GM23338 (cell line): Measurements from ENCODE around the gene UBE2QL1. TPM values are rescaled to one million over a fixed set of nuclear protein-coding genes. Genes with fewer than 3 reads are reported as not detected.

Source experiments
- ATAC-seq: fragments of 200-7000 bp; cut with Tn5 transposase; 3 replicates; pipeline ENCODE4 v1.9.1; 2020
- DNase-seq: peaks from one replicate; pipeline ENCODE4 v3.0.0-alpha.2; 2015; ENCODE audit warnings: low spot score
- H2AFZ ChIP-seq: fragments of 200-600 bp; sonication (generic); 2 replicates; pipeline ENCODE4 v1.8.0; 2016; ENCODE audit warnings: antibody characterized with exemption, mild to moderate bottlenecking, moderate library complexity
- H3F3A ChIP-seq: fragments of 200-600 bp; sonication (generic); replicated peaks from 2 replicates; pipeline ENCODE4 v1.8.0; 2017; ENCODE audit warnings: antibody characterized with exemption, mixed run types, low read depth
- H3K27ac ChIP-seq: fragments of 200-600 bp; sonication (generic); 2 replicates; pipeline ENCODE4 v1.6.1; 2016; ENCODE audit warnings: low read depth
- H3K27me3 ChIP-seq: fragments of 200-600 bp; sonication (generic); 2 replicates; pipeline ENCODE4 v1.8.0; 2016; ENCODE audit warnings: mild to moderate bottlenecking, mixed run types, moderate library complexity; ENCODE audit not compliant: insufficient read depth
- H3K36me3 ChIP-seq: fragments of 200-600 bp; sonication (generic); 2 replicates; pipeline ENCODE4 v1.8.0; 2016; ENCODE audit warnings: mild to moderate bottlenecking; ENCODE audit not compliant: insufficient read depth
- H3K4me1 ChIP-seq: fragments of 200-600 bp; sonication (generic); 2 replicates; pipeline ENCODE4 v1.8.0; 2016; ENCODE audit warnings: mild to moderate bottlenecking, moderate library complexity; ENCODE audit not compliant: insufficient read depth
- H3K4me2 ChIP-seq: fragments of 200-600 bp; sonication (generic); 2 replicates; pipeline ENCODE4 v1.7.1; 2017; ENCODE audit warnings: mixed run types
- H3K4me3 ChIP-seq: fragments of 200-600 bp; sonication (generic); 2 replicates; pipeline ENCODE4 v1.6.1; 2016; ENCODE audit warnings: mixed run types
- H3K79me2 ChIP-seq: fragments of 200-600 bp; sonication (generic); replicated peaks from 2 replicates; pipeline ENCODE4 v1.8.0; 2017; ENCODE audit warnings: mild to moderate bottlenecking; ENCODE audit not compliant: insufficient read depth
- H3K9me2 ChIP-seq: fragments of 200-600 bp; sonication (generic); 2 replicates; pipeline ENCODE4 v1.8.0; 2017; ENCODE audit not compliant: insufficient read depth
- H4K20me1 ChIP-seq: fragments of 200-600 bp; sonication (generic); replicated peaks from 2 replicates; pipeline ENCODE4 v1.8.0; 2017; ENCODE audit warnings: mild to moderate bottlenecking; ENCODE audit not compliant: insufficient read depth
- H3K27ac Mint-ChIP-seq: 2 replicates; pipeline ENCODE4 v1.8.0; 2020; ENCODE audit warnings: inconsistent platforms, mild to moderate bottlenecking, moderate library complexity, mixed read lengths
- H3K27me3 Mint-ChIP-seq: 3 replicates; pipeline ENCODE4 v1.8.0; 2022; ENCODE audit warnings: low read depth, mild to moderate bottlenecking, moderate library complexity, mixed read lengths, inconsistent platforms; ENCODE audit not compliant: insufficient read depth, poor library complexity
- H3K36me3 Mint-ChIP-seq: 3 replicates; pipeline ENCODE4 v1.8.0; 2021; ENCODE audit warnings: low read depth, mild to moderate bottlenecking, inconsistent platforms, moderate library complexity, mixed read lengths
- H3K4me1 Mint-ChIP-seq: 3 replicates; pipeline ENCODE4 v1.8.0; 2020; ENCODE audit warnings: mild to moderate bottlenecking, inconsistent platforms, mixed read lengths
- H3K4me3 Mint-ChIP-seq: 3 replicates; pipeline ENCODE4 v1.8.0; 2021; ENCODE audit warnings: moderate library complexity, mild to moderate bottlenecking, inconsistent platforms, mixed read lengths
- H3K9me3 Mint-ChIP-seq: 3 replicates; pipeline ENCODE4 v1.8.0; 2020; ENCODE audit warnings: moderate library complexity, mild to moderate bottlenecking, inconsistent platforms, mixed read lengths
- CREB1 ChIP-seq: fragments of 250-450 bp; sonication (Bioruptor Pico); IDR thresholded peaks from 2 replicates; pipeline ENCODE4 v1.5.0; 2020; ENCODE audit warnings: low read depth, mild to moderate bottlenecking, moderate library complexity
- STAT1 ChIP-seq: IDR thresholded peaks from one replicate; pipeline ENCODE4 v1.6.1; 2016; ENCODE audit warnings: antibody characterized with exemption; ENCODE audit not compliant: unreplicated experiment
- ZNF114 ChIP-seq: fragments of 250-450 bp; sonication (Bioruptor Pico); IDR thresholded peaks from 2 replicates; pipeline ENCODE4 v1.5.0; 2020; ENCODE audit warnings: mild to moderate bottlenecking, moderate library complexity
- ZNF331 ChIP-seq: fragments of 250-450 bp; sonication (Bioruptor Pico); IDR thresholded peaks from 2 replicates; pipeline ENCODE4 v1.5.0; 2020; ENCODE audit warnings: low read depth, mild to moderate bottlenecking, moderate library complexity
- polyA plus RNA-seq: library from polyadenylated mRNA; unstranded; fragments of >200 nt; fragmentation: Nextera tagmentation; extraction: Ambion mirVana; gene quantifications from 2 replicates; pipeline ENCODE4 v1.2.1, GENCODE V29; 2016
- total RNA-seq: library from RNA; depleted of rRNA; stranded (reverse); fragments of >200 nt; shearing (Covaris generic); gene quantifications from 2 replicates; pipeline ENCODE4 v1.2.3, GENCODE V29; 2014
- TF ChIP-seq, protein P1 (sequence below): IDR thresholded peaks from one replicate; pipeline ENCODE4 v1.6.1; 2018; ENCODE audit warnings: antibody characterized with exemption; ENCODE audit not compliant: unreplicated experiment
- TF ChIP-seq, protein P2 (sequence below): fragments of 250-450 bp; sonication (Bioruptor Pico); IDR thresholded peaks from 2 replicates; pipeline ENCODE4 v1.5.0; 2020; ENCODE audit warnings: mild to moderate bottlenecking, moderate library complexity

Gene UBE2QL1
- total and polyA plus RNA-seq, 2 experiments from 2014 or later: 0.40 to 0.83 TPM

- H3K36me3 Mint-ChIP-seq: no peaks in the 10 kb centered on the region
- H3K27ac Mint-ChIP-seq: no peak overlapping the region
- no peaks in the 10 kb centered on the region for H3F3A ChIP-seq
- no peaks in the 10 kb centered on the region for H3K4me1 Mint-ChIP-seq
- no peaks in the 10 kb centered on the region for H3K79me2 ChIP-seq
- H3K4me2 ChIP-seq: no peak overlapping the region
- no peaks in the 10 kb centered on the region for H3K4me1 ChIP-seq
- no peak overlapping the region for H3K4me3 ChIP-seq
- DNase-seq (no peak), ATAC-seq (no peak)
- peaks cover 7% of the 10 kb centered on the region for H3K27me3 ChIP-seq
- peaks cover 11% of the 10 kb centered on the region for H3K27me3 Mint-ChIP-seq
- no peaks in the 10 kb centered on the region for H3K9me2 ChIP-seq
- no peaks in the 10 kb centered on the region; the same call in 2 of the 3 replicates for H3K9me3 Mint-ChIP-seq
- H2AFZ ChIP-seq: no peak overlapping the region
- TF ChIP-seq ZNF114 (CRISPR knock-in tag) (no peak), STAT1 (no peak), ZNF331 (CRISPR knock-in tag) (no peak), CREB1 (CRISPR knock-in tag) (no peak)
- TF ChIP-seq, protein P1, sequence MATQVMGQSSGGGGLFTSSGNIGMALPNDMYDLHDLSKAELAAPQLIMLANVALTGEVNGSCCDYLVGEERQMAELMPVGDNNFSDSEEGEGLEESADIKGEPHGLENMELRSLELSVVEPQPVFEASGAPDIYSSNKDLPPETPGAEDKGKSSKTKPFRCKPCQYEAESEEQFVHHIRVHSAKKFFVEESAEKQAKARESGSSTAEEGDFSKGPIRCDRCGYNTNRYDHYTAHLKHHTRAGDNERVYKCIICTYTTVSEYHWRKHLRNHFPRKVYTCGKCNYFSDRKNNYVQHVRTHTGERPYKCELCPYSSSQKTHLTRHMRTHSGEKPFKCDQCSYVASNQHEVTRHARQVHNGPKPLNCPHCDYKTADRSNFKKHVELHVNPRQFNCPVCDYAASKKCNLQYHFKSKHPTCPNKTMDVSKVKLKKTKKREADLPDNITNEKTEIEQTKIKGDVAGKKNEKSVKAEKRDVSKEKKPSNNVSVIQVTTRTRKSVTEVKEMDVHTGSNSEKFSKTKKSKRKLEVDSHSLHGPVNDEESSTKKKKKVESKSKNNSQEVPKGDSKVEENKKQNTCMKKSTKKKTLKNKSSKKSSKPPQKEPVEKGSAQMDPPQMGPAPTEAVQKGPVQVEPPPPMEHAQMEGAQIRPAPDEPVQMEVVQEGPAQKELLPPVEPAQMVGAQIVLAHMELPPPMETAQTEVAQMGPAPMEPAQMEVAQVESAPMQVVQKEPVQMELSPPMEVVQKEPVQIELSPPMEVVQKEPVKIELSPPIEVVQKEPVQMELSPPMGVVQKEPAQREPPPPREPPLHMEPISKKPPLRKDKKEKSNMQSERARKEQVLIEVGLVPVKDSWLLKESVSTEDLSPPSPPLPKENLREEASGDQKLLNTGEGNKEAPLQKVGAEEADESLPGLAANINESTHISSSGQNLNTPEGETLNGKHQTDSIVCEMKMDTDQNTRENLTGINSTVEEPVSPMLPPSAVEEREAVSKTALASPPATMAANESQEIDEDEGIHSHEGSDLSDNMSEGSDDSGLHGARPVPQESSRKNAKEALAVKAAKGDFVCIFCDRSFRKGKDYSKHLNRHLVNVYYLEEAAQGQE: no peak
- TF ChIP-seq, protein P2, sequence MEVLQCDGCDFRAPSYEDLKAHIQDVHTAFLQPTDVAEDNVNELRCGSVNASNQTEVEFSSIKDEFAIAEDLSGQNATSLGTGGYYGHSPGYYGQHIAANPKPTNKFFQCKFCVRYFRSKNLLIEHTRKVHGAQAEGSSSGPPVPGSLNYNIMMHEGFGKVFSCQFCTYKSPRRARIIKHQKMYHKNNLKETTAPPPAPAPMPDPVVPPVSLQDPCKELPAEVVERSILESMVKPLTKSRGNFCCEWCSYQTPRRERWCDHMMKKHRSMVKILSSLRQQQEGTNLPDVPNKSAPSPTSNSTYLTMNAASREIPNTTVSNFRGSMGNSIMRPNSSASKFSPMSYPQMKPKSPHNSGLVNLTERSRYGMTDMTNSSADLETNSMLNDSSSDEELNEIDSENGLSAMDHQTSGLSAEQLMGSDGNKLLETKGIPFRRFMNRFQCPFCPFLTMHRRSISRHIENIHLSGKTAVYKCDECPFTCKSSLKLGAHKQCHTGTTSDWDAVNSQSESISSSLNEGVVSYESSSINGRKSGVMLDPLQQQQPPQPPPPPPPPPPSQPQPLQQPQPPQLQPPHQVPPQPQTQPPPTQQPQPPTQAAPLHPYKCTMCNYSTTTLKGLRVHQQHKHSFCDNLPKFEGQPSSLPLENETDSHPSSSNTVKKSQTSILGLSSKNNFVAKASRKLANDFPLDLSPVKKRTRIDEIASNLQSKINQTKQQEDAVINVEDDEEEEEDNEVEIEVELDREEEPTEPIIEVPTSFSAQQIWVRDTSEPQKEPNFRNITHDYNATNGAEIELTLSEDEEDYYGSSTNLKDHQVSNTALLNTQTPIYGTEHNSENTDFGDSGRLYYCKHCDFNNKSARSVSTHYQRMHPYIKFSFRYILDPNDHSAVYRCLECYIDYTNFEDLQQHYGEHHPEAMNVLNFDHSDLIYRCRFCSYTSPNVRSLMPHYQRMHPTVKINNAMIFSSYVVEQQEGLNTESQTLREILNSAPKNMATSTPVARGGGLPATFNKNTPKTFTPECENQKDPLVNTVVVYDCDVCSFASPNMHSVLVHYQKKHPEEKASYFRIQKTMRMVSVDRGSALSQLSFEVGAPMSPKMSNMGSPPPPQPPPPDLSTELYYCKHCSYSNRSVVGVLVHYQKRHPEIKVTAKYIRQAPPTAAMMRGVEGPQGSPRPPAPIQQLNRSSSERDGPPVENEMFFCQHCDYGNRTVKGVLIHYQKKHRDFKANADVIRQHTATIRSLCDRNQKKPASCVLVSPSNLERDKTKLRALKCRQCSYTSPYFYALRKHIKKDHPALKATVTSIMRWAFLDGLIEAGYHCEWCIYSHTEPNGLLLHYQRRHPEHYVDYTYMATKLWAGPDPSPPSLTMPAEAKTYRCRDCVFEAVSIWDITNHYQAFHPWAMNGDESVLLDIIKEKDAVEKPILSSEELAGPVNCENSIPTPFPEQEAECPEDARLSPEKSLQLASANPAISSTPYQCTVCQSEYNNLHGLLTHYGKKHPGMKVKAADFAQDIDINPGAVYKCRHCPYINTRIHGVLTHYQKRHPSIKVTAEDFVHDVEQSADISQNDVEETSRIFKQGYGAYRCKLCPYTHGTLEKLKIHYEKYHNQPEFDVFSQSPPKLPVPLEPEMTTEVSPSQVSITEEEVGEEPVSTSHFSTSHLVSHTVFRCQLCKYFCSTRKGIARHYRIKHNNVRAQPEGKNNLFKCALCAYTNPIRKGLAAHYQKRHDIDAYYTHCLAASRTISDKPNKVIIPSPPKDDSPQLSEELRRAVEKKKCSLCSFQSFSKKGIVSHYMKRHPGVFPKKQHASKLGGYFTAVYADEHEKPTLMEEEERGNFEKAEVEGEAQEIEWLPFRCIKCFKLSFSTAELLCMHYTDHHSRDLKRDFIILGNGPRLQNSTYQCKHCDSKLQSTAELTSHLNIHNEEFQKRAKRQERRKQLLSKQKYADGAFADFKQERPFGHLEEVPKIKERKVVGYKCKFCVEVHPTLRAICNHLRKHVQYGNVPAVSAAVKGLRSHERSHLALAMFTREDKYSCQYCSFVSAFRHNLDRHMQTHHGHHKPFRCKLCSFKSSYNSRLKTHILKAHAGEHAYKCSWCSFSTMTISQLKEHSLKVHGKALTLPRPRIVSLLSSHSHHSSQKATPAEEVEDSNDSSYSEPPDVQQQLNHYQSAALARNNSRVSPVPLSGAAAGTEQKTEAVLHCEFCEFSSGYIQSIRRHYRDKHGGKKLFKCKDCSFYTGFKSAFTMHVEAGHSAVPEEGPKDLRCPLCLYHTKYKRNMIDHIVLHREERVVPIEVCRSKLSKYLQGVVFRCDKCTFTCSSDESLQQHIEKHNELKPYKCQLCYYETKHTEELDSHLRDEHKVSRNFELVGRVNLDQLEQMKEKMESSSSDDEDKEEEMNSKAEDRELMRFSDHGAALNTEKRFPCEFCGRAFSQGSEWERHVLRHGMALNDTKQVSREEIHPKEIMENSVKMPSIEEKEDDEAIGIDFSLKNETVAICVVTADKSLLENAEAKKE (CRISPR knock-in tag): no peak
- H3K4me3 Mint-ChIP-seq: no peak overlapping the region
- H4K20me1 ChIP-seq: no peaks in the 10 kb centered on the region
- H3K36me3 ChIP-seq: no peaks in the 10 kb centered on the region
- H3K27ac ChIP-seq: no peak overlapping the region
These were observed 8.9 kb downstream of the UBE2QL1 start for GRCh38 chr5:6457592-6457991.
